ENCODE data around the gene LRP1B. TPM values are rescaled to one million over a fixed set of nuclear protein-coding genes. Genes with fewer than 3 reads are reported as not detected.

LRP1B gene
- total and polyA plus RNA-seq, 2 donors (not counting 1 experiment from before 2014, with no cell fraction given): not detected

- Mint-ChIP-seq H3K27ac (no peak overlapping the region), H3K9me3 (ENCODE audit: insufficient read depth) (no peaks in the 10 kb centered on the region), H3K4me3 (no peak overlapping the region), H3K4me1 (no peaks in the 10 kb centered on the region), H3K27me3 (no peaks in the 10 kb centered on the region)
- H3K4me3 ChIP-seq (ENCODE audit: control extremely low read depth in 1 of 5, extremely low read depth in 1 of 5, insufficient read depth in 1 of 5, low read depth in 2 of 5, low read length in 4 of 5): no peak overlapping the region
- H3K9me3 ChIP-seq (ENCODE audit: control extremely low read depth in 1 of 3, control insufficient read depth in 2 of 3, insufficient read depth in 1 of 3, low read length in 2 of 3): no peaks in the 10 kb centered on the region
- H3K4me1 ChIP-seq (ENCODE audit: control insufficient read depth in 2 of 2, insufficient read depth in 2 of 2, low read length in 2 of 2): no peaks in the 10 kb centered on the region
- no peak overlapping the region for H2AFZ ChIP-seq (ENCODE audit: insufficient read depth, low read depth, low read length, poor library complexity, severe bottlenecking)
- DNase-seq (no peak), ATAC-seq (ENCODE audit: low read depth) (no peak)
- no peak overlapping the region for H3K4me2 ChIP-seq (replicated peaks; ENCODE audit: low read depth, low read length, poor library complexity, severe bottlenecking)
- no peaks in the 10 kb centered on the region for H3K79me2 ChIP-seq (ENCODE audit: control insufficient read depth, insufficient read depth, low read length)
- no peak overlapping the region for H3K9ac ChIP-seq (ENCODE audit: low read length)
- no peaks in the 10 kb centered on the region for H4K20me1 ChIP-seq (ENCODE audit: control insufficient read depth, insufficient read depth, low read length, poor library complexity, severe bottlenecking)
- H3K27ac ChIP-seq (ENCODE audit: low read length in 2 of 2): no peak overlapping the region
- POLR2A ChIA-PET: no interaction called here
- no CpG with 5 or more reads among the region's 3 CpGs for WGBS (ENCODE audit: insufficient coverage)
- CTCF ChIA-PET: no interaction called here
- no peaks in the 10 kb centered on the region for H3K27me3 ChIP-seq (replicated peaks in 1 of 4; ENCODE audit: control extremely low read depth in 1 of 4, control insufficient read depth in 3 of 4, insufficient read depth in 4 of 4, low read length in 3 of 4)
- TF ChIP-seq EZH2 (IDR thresholded peaks at IDR 0.05; ENCODE audit: borderline replicate concordance, insufficient read depth, low read depth, low read length, poor library complexity, severe bottlenecking) (no peak), CTCF (IDR thresholded peaks at IDR 0.05) (no peak)
- no peaks in the 10 kb centered on the region for H3K36me3 ChIP-seq (replicated peaks in 1 of 2; ENCODE audit: control extremely low read depth in 1 of 2, control insufficient read depth in 1 of 2, extremely low read depth in 1 of 2, insufficient read depth in 2 of 2, low read length in 1 of 2)
- intact Hi-C loops (cut with micrococcal nuclease): loop anchor here (1.0 kb wide), 1 partner anchor 8 kb away; no protein-coding TSS in a partner anchor
Measured at GRCh38 chr2:140234116-140234515, 1896.7 kb downstream of the LRP1B start.

GRCh38 chr2:140210963-140211362 is 1919.9 kb downstream of the LRP1B start:
- H3K27me3 Mint-ChIP-seq: no peaks in the 10 kb centered on the region
- intact Hi-C loops (cut with micrococcal nuclease): no loop called here
- DNase-seq: no peak
- Histone ChIP-seq H3K9me3 (ENCODE audit: control extremely low read depth in 1 of 3, control insufficient read depth in 2 of 3, insufficient read depth in 1 of 3, low read length in 2 of 3) (peaks cover 0 to 3% (median 0%) of the 10 kb centered on the region in 3 donors), H3K79me2 (ENCODE audit: control insufficient read depth, insufficient read depth, low read length) (no peaks in the 10 kb centered on the region), H3K4me2 (replicated peaks; ENCODE audit: low read depth, low read length, poor library complexity, severe bottlenecking) (no peak overlapping the region), H3K4me3 (ENCODE audit: control extremely low read depth in 1 of 5, extremely low read depth in 1 of 5, insufficient read depth in 1 of 5, low read depth in 2 of 5, low read length in 4 of 5) (no peak overlapping the region), H3K27ac (ENCODE audit: low read length in 2 of 2) (no peak overlapping the region), H3K4me1 (ENCODE audit: control insufficient read depth in 2 of 2, insufficient read depth in 2 of 2, low read length in 2 of 2) (no peaks in the 10 kb centered on the region), H3K9ac (ENCODE audit: low read length) (no peak overlapping the region), H4K20me1 (ENCODE audit: control insufficient read depth, insufficient read depth, low read length, poor library complexity, severe bottlenecking) (no peaks in the 10 kb centered on the region), H2AFZ (ENCODE audit: insufficient read depth, low read depth, low read length, poor library complexity, severe bottlenecking) (no peak overlapping the region), H3K27me3 (replicated peaks in 1 of 4; ENCODE audit: control extremely low read depth in 1 of 4, control insufficient read depth in 3 of 4, insufficient read depth in 4 of 4, low read length in 3 of 4) (no peaks in the 10 kb centered on the region), H3K36me3 (replicated peaks in 1 of 2; ENCODE audit: control extremely low read depth in 1 of 2, control insufficient read depth in 1 of 2, extremely low read depth in 1 of 2, insufficient read depth in 2 of 2, low read length in 1 of 2) (no peaks in the 10 kb centered on the region)
- no peak overlapping the region for H3K4me3 Mint-ChIP-seq
- TF ChIP-seq EZH2 (IDR thresholded peaks at IDR 0.05; ENCODE audit: borderline replicate concordance, insufficient read depth, low read depth, low read length, poor library complexity, severe bottlenecking): no peak
- no peak for TF ChIP-seq CTCF (IDR thresholded peaks at IDR 0.05)
- WGBS (ENCODE audit: insufficient coverage): 83% methylated on average over 2 of the region's 2 CpGs
- H3K27ac Mint-ChIP-seq: no peak overlapping the region
- no peaks in the 10 kb centered on the region for H3K9me3 Mint-ChIP-seq (ENCODE audit: insufficient read depth)
- no peak for ATAC-seq (ENCODE audit: low read depth)
- no peaks in the 10 kb centered on the region for H3K4me1 Mint-ChIP-seq
- ChIA-PET POLR2A (no interaction called here), CTCF (no interaction called here)
